Measurements from ENCODE around the gene NOXRED1. TPM values are rescaled to one million over a fixed set of nuclear protein-coding genes. Genes with fewer than 3 reads are reported as not detected.

Gene NOXRED1
- total RNA-seq, 1 donor from 2014 or later: 1.2 TPM

DNA sequence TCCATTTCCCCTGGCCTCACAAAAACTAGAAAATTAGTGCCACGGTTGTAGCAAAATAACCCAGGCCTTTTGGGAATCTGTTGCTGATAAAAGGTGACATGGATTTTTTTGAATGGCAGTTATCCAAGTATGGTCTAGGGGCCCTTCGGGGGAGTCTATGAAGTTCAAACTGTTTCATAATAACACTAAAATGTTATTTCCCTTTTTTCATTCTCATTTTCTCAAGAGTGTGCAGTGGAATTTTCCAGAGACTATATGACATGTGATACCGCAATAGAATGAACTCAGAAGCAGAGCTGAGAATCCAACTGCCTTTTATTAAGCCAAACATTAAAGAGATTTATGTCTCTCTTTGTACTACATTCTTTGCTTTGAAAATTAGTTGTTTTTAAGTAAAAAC is 75.6 kb downstream of the NOXRED1 start:
- no peak for FAIRE-seq
- no peak for DNase-seq (ENCODE audit: low spot score in 2 of 2)

DNA sequence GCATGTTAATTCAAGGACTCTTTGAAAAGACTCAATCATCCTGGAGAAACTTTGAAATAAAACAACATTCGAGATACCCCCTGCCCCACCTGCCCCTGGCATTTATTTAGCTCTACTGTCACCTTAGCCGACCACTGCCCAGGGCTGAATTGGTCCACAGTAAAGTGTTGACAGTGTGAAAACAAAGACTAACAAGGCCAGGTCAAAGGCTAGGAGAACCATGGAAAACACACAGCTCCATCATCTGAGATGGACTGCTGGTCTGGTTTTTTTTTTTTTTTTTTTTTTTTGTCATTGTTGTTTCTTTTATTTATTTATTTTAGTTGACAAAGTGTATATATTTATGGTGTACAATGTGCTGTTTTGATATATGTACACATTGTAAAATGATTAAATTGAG is 76.8 kb downstream of the NOXRED1 start:
- DNase-seq (ENCODE audit: low spot score in 2 of 2) (no peak), FAIRE-seq (peak; percentile 3)

DNA sequence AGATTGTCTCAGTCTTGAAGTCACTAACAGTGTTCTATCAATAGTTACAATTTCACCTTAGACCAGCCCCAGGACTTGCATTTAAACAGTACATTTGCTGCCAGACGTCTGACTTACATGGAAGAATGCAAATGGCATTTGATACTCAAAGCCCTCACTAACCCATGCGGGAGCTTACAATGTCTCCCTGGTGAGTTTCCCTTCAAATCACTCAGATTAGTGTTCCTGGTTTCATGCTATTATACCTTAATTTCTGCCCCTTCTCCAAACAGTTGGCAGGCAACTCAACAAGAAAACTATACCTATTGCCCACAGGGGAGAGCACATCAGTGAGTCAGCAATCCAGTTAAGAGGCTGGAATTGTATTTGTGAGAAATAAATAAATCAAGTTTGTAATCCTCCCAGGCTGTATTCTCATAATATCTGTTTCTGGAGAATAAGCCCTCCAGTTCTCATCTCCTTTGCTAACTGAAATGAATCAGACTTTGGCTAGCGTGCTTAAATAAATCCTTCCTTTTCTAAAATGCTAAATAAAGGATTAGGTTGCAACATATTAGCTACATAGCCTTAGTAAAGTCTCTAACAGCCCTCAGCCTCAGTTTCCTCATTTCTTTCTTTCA is 78.8 kb downstream of the NOXRED1 start:
- FAIRE-seq (no peak), DNase-seq (ENCODE audit: low spot score in 2 of 2) (no peak)

Small RNA genes within 50 kb of the gene (small RNA-seq; reads per million reads assigned to genes)
- not detected for gene RF00404

Other genes with a start within 250 kb of the NOXRED1 start
- gene TMEM63C, start 241.7 kb downstream of the NOXRED1 start, total RNA-seq: 8.6 TPM
- 4.9 TPM for gene NGB, start 152.3 kb downstream of the NOXRED1 start, total RNA-seq
- gene POMT2, start 102.6 kb downstream of the NOXRED1 start, total RNA-seq: 14.3 TPM
- 3.3 TPM for gene GSTZ1, start 102.5 kb downstream of the NOXRED1 start, total RNA-seq
- 25.3 TPM for gene TMED8, start 46.4 kb downstream of the NOXRED1 start, total RNA-seq
- 12.6 TPM for gene SAMD15, start 46.1 kb downstream of the NOXRED1 start, total RNA-seq
- gene VIPAS39, start 34.1 kb upstream of the NOXRED1 start, total RNA-seq: 35.5 TPM
- 107 TPM for gene AHSA1, start 34.6 kb upstream of the NOXRED1 start, total RNA-seq
- 1.2 TPM for gene ISM2, start 75.3 kb upstream of the NOXRED1 start, total RNA-seq
- 23.2 TPM for gene SPTLC2, start 193.1 kb upstream of the NOXRED1 start, total RNA-seq

All from frontal cortex (tissue), 4 donors.